Tibial nerve (tissue), 4 donors: Measurements from ENCODE around the gene ERVMER34-1. TPM values are rescaled to one million over a fixed set of nuclear protein-coding genes. Genes with fewer than 3 reads are reported as not detected.

ENCODE experiments used
- DNase-seq, 2 donors: peaks; one replicate each; pipeline ENCODE4 v3.0.0-alpha.2; 2019; ENCODE audit warnings: low spot score in 2 of 2
- H3K27ac ChIP-seq, 4 donors: fragments of 200-600 bp; sonication (generic) in 3 of 4; one replicate each; pipeline ENCODE4 v1.5.1; 2017 to 2019; ENCODE audit warnings: mild to moderate bottlenecking in 1 of 4
- H3K27me3 ChIP-seq, 2 donors: fragments of 200-600 bp; sonication (generic) in 1 of 2; one replicate each; pipeline versions ENCODE4 v1.5.1 to v1.6.0; 2017 to 2019
- H3K36me3 ChIP-seq, 3 donors: fragments of 200-600 bp; sonication (generic); one replicate each; pipeline ENCODE4 v1.5.1; 2018 to 2019
- H3K4me1 ChIP-seq, 4 donors: fragments of 200-600 bp; sonication (generic) in 3 of 4; one replicate each; pipeline ENCODE4 v1.5.1; 2017 to 2019
- H3K4me3 ChIP-seq, 4 donors: fragments of 200-600 bp; sonication (generic) in 3 of 4; one replicate each; pipeline ENCODE4 v1.5.1; 2017 to 2019; ENCODE audit warnings: mild to moderate bottlenecking in 1 of 4, moderate library complexity in 1 of 4
- H3K9me3 ChIP-seq, 4 donors: fragments of 200-600 bp; sonication (generic) in 3 of 4; one replicate each; pipeline ENCODE4 v1.5.1; 2017 to 2019
- CTCF ChIP-seq, 5 experiments: fragments of 200-600 bp in 3 of 5; fragments of 450-650 bp in 2 of 5; sonication (generic) in 3 of 5; IDR thresholded peaks; one replicate each; pipeline ENCODE4 v1.5.1; 2016 to 2019; ENCODE audit warnings: antibody characterized with exemption in 5 of 5, mild to moderate bottlenecking in 3 of 5, moderate library complexity in 2 of 5
- EP300 ChIP-seq, 2 donors: sonication (generic); formaldehyde crosslinking; IDR thresholded peaks; one replicate each; pipeline ENCODE4 v1.6.1; 2017; ENCODE audit warnings: antibody characterized with exemption in 2 of 2, mild to moderate bottlenecking in 1 of 2
- POLR2A ChIP-seq, 2 donors: fragments of 450-650 bp; IDR thresholded peaks; one replicate each; pipeline ENCODE4 v1.6.1; 2017; ENCODE audit warnings: antibody characterized with exemption in 2 of 2, mild to moderate bottlenecking in 2 of 2, moderate library complexity in 2 of 2
- WGBS, 2 donors: methylation state at CpG; one replicate each; pipeline ENCODE4 v1.1.5; 2018; 5-methylcytosine and 5-hydroxymethylcytosine counted together
- total RNA-seq, 4 donors: library from RNA; depleted of rRNA; stranded (reverse); fragments of >200 nt; gene quantifications; one replicate each; pipeline ENCODE4 v1.1.0, GENCODE V29; 2016

Gene ERVMER34-1
- total RNA-seq, 4 donors from 2014 or later: 0.63 to 0.90 (median 0.78) TPM; not detected in 1

DNA sequence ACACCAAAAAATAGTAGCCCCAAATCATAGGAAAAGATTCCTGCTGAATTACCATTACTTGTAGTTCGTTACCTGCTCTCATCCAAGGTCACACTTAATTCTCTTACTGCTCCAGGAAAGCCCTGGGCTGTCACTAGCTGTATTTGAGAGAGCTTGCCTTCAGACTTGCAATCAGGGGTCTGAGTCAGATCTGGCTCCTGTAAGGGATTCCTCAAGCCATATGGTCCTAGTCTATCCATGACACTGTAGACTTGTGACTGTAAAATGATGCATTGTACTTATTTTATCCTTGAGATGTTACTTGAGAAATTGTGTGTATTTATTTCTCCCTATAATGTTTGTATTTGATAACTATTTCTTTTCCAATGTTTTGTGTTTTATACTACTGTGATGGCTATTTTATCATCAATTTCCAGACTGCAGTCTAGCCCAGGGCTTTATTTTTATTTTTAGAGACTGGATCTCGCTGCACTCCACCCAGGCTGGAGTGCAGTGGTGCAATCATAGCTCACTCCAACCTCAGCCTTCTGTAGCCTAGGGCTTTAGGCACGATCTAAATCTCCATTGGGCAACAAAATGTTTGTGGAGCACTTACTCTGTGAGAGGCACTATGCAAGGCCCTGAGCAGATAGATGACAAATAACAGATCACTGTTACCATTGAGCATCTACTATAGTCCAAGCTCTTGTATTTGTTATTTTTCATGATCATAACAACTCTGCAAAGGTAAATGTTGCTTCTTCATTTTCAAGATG, 24.2 kb downstream of the ERVMER34-1 start:
- Histone ChIP-seq H3K27me3 (no peaks in the 10 kb centered on the region), H3K9me3 (no peaks in the 10 kb centered on the region), H3K27ac (no peak overlapping the region), H3K4me1 (peaks cover 0 to 4% (median 0%) of the 10 kb centered on the region in 4 donors), H3K4me3 (no peak overlapping the region), H3K36me3 (no peaks in the 10 kb centered on the region)
- 76 to 77% methylated on average over 3 of the region's 3 CpGs for WGBS, 2 donors
- no peak for DNase-seq
- TF ChIP-seq EP300 (IDR thresholded peaks at IDR 0.05) (no peak), CTCF (IDR thresholded peaks at IDR 0.05) (no peak), POLR2A (IDR thresholded peaks at IDR 0.05) (no peak)

DNA sequence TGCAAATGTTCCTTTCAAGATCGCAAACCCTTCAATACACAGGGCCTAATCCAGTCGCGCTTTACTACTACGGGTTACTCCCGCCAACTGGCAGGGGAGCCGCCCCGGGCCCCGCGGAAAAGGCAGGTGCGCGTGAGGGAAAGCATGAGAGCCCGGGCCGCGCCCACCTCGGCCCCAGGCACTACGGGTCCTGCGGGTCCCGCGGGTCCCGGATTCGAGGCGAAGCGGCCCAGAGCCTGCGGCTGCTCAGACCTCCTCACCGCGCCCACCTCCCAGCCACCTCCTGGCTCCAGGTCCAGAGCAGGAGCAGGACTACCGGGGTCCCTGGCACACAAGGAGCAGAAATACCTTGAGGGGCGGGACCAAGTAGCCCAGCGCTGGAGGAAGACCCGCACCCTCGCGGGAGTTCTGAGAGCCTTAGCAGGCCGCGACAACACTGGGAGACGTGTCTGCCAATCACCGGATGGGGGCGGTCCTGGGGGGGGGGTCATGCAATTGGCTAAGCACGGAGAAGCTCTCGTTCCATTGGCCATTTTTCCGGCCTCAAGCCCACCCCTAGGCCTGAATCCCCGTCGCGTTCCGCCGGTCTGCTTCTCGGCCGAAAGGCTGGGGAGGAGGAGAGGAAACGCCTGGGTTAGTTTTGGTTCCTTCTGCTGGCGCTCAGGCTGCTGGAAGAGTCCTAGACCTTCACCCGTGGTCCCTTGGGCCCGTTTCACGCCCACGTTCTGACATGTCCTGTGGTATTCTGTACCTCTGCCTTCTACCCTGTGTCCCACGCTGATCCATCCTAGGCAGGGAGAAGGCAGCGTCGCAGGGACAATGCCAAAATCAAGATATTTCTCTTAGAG, 29.0 kb downstream of the ERVMER34-1 start:
- no peaks in the 10 kb centered on the region for H3K27me3 ChIP-seq
- no peaks in the 10 kb centered on the region for H3K9me3 ChIP-seq
- 1 to 2% methylated on average over 37 to 41 of the region's 56 CpGs for WGBS, 2 donors
- TF ChIP-seq POLR2A (IDR thresholded peaks at IDR 0.05) (peak in 1 of 2 donors; percentile 63), CTCF (IDR thresholded peaks at IDR 0.05) (peak in 3 of 5 experiments; percentile 11 to 42 (median 12)), EP300 (IDR thresholded peaks at IDR 0.05) (peak in 1 of 2 donors; percentile 85)
- peaks cover 0 to 13% (median 0%) of the 10 kb centered on the region in 3 donors for H3K36me3 ChIP-seq
- DNase-seq: peak; percentile 87 to 92
- H3K4me3 ChIP-seq: peak overlapping the region; percentile 80 to 97 (median 90)
- H3K4me1 ChIP-seq: peaks cover 0 to 11% (median 0%) of the 10 kb centered on the region in 4 donors
- peak overlapping the region; percentile 87 to 95 (median 92) for H3K27ac ChIP-seq

DNA sequence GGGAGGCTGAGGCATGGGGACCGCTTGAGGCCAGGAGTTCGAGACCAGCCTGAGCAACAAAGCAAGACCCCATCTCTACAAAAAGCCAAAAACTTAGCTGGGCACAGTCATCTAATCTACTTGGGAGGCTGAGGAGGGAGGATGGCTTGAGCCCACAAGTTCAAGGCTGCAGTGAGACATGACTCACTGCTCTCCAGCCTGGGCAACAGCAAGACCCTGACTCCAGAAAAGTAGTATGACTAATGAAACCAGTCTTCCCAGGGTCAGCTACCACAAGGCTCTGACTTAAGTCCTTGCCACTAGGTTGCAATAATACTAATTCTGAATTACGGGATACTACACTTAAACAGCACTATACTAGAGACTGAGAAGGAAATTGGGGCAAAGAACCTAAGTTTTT, 33.1 kb downstream of the ERVMER34-1 start:
- Histone ChIP-seq H3K9me3 (no peaks in the 10 kb centered on the region), H3K4me3 (no peak overlapping the region), H3K27me3 (no peaks in the 10 kb centered on the region), H3K4me1 (peaks cover 0 to 33% (median 14%) of the 10 kb centered on the region in 4 donors), H3K36me3 (peaks cover 0 to 39% (median 6%) of the 10 kb centered on the region in 3 donors), H3K27ac (no peak overlapping the region)
- 92 to 94% methylated on average over 3 of the region's 3 CpGs for WGBS, 2 donors
- DNase-seq: no peak
- TF ChIP-seq POLR2A (IDR thresholded peaks at IDR 0.05) (no peak), EP300 (IDR thresholded peaks at IDR 0.05) (no peak), CTCF (IDR thresholded peaks at IDR 0.05) (no peak)

DNA sequence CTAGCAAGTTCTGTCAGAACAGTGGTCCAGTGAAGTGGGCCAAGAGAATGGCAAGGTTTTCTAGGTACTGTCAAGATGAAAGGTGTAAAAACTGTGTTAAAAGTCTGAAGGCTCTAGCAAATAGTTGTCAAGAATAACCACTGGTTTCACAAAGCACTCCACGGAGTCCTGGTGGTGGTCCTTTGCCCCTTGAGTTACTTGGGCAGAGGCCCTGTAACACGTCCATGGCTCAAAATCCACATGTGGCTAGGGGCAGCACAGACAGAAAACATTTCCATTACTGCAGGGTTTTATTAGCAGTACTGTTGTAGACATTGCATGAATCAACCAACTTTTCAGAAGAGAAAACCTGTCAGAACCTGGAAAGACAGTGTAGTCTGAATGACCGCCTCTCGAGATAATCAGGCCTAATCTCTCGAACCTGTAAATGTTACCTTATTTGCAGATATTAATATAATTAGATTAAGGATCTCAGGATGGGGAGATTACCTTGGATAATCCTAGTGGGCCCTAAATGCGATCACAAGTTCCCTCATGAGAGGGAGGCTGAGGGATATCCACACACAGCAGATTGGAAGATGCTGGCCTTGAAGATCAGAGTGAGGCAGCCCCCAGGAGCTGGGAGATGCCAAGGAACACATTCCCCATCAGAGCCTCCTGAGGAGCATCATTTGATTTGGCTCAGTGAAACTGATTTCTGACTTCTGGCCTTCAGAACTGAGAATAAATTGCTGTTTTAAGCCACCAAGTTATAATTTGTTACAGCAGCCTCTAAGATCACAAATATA, 34.7 kb downstream of the ERVMER34-1 start:
- H3K9me3 ChIP-seq: no peaks in the 10 kb centered on the region
- no peak overlapping the region for H3K27ac ChIP-seq
- peaks cover 0 to 28% (median 16%) of the 10 kb centered on the region in 4 donors for H3K4me1 ChIP-seq
- no peak overlapping the region for H3K4me3 ChIP-seq
- no peaks in the 10 kb centered on the region for H3K27me3 ChIP-seq
- TF ChIP-seq POLR2A (IDR thresholded peaks at IDR 0.05): no peak
- no peak for DNase-seq
- peaks cover 0 to 39% (median 6%) of the 10 kb centered on the region in 3 donors for H3K36me3 ChIP-seq
- WGBS, 2 donors: 93% methylated on average over 6 of the region's 6 CpGs

GRCh38 chr4:52715914-52716313, 35.3 kb downstream of the ERVMER34-1 start:
- peaks cover 0 to 25% (median 16%) of the 10 kb centered on the region in 4 donors for H3K4me1 ChIP-seq
- 89 to 91% methylated on average over 3 of the region's 3 CpGs for WGBS, 2 donors
- H3K9me3 ChIP-seq: no peaks in the 10 kb centered on the region
- no peaks in the 10 kb centered on the region for H3K27me3 ChIP-seq
- no peak for DNase-seq
- H3K4me3 ChIP-seq: no peak overlapping the region
- no peak overlapping the region for H3K27ac ChIP-seq
- peaks cover 0 to 39% (median 6%) of the 10 kb centered on the region in 3 donors for H3K36me3 ChIP-seq
- TF ChIP-seq CTCF (IDR thresholded peaks at IDR 0.05) (no peak), POLR2A (IDR thresholded peaks at IDR 0.05) (no peak), EP300 (IDR thresholded peaks at IDR 0.05) (no peak)
